GM18861 (cell line): ENCODE results near the gene UBE3A.

ENCODE experiments used
- ATAC-seq: cut with Tn5 transposase; IDR thresholded peaks from one replicate; pipeline ENCODE4 v1.9.1; 2021; ENCODE audit not compliant: unreplicated experiment

The UBE3A gene

GRCh38 chr15:25333049-25333448 lies 105.8 kb downstream of the UBE3A start:
- ATAC-seq, result no peak

GRCh38 chr15:25332306-25332705 lies 106.5 kb downstream of the UBE3A start:
- ATAC-seq, result no peak

- ATAC-seq, result no peak
Observed at GRCh38 chr15:25331860-25332259, 107.0 kb downstream of the UBE3A start.

- ATAC-seq, result no peak
Observed at GRCh38 chr15:25331404-25331803, 107.4 kb downstream of the UBE3A start.

- no peak for ATAC-seq
Observed at GRCh38 chr15:25329696-25330095, 109.1 kb downstream of the UBE3A start.

GRCh38 chr15:25327686-25328085 lies 111.1 kb downstream of the UBE3A start:
- ATAC-seq, result no peak

GRCh38 chr15:25325187-25325586 lies 113.6 kb downstream of the UBE3A start:
- no peak for ATAC-seq

GRCh38 chr15:25323420-25323819 lies 115.4 kb downstream of the UBE3A start:
- ATAC-seq, result no peak

- no peak for ATAC-seq
Observed at GRCh38 chr15:25287823-25288222, 151.0 kb downstream of the UBE3A start.
